CD14-positive monocyte (primary cell): ENCODE results near the gene KIFC3. TPM values are rescaled to one million over a fixed set of nuclear protein-coding genes. Genes with fewer than 3 reads are reported as not detected.
"Not testable (repeated sequence)": the region's sequence is repeated elsewhere in the genome, so short reads cannot be mapped to it uniquely, and the experiment has no call there.

Experiments
- DNase-seq, 3 donors: peaks; one replicate each; pipeline ENCODE4 v3.0.0-alpha.2; 2011 to 2022
- H2AFZ ChIP-seq: 2 replicates; pipeline ENCODE4 v1.6.0; 2012; ENCODE audit warnings: mild to moderate bottlenecking, low read depth, low read length, inconsistent platforms; ENCODE audit not compliant: insufficient read depth, poor library complexity, severe bottlenecking
- H3K27ac ChIP-seq, 2 donors: 1 replicate in 1 of 2; 2 replicates in 1 of 2; pipeline ENCODE4 v1.5.1; 2012 to 2013; ENCODE audit warnings: low read length in 2 of 2, control low read depth in 1 of 2, inconsistent platforms in 1 of 2, low read depth in 1 of 2, mild to moderate bottlenecking in 1 of 2
- H3K27me3 ChIP-seq, 2 donors: one replicate each; pipeline versions ENCODE4 v1.6.0 to v1.6.1; 2011 to 2013; ENCODE audit warnings: low read length in 2 of 2; ENCODE audit not compliant: control insufficient read depth in 2 of 2, insufficient read depth in 2 of 2
- H3K36me3 ChIP-seq, 2 donors: replicated peaks in 1 of 2; 1 replicate in 1 of 2; 2 replicates in 1 of 2; pipeline versions ENCODE4 v1.5.1 to v1.6.1; 2012 to 2013; ENCODE audit warnings: low read length in 2 of 2, control low read depth in 1 of 2, inconsistent platforms in 1 of 2, mild to moderate bottlenecking in 1 of 2; ENCODE audit not compliant: insufficient read depth in 2 of 2, control insufficient read depth in 1 of 2
- H3K4me1 ChIP-seq, 2 donors: 1 replicate in 1 of 2; 2 replicates in 1 of 2; pipeline versions ENCODE4 v1.5.1 to v1.6.1; 2012 to 2013; ENCODE audit warnings: low read length in 2 of 2, control low read depth in 1 of 2, inconsistent platforms in 1 of 2, mild to moderate bottlenecking in 1 of 2, moderate library complexity in 1 of 2; ENCODE audit not compliant: insufficient read depth in 2 of 2, control insufficient read depth in 1 of 2
- H3K4me2 ChIP-seq: replicated peaks from 2 replicates; pipeline ENCODE3; 2012; ENCODE audit warnings: low read length, moderate library complexity, mild to moderate bottlenecking; ENCODE audit not compliant: poor library complexity, severe bottlenecking; ENCODE audit errors: extremely low read depth
- H3K4me3 ChIP-seq, 3 experiments: fragments of 200-600 bp in 1 of 3; sonication (generic) in 1 of 3; replicated peaks in 1 of 3; 1 replicate in 2 of 3; 2 replicates in 1 of 3; pipeline ENCODE4 v1.5.1; 2011 to 2013; ENCODE audit warnings: low read length in 3 of 3, mild to moderate bottlenecking in 3 of 3, control low read depth in 2 of 3, low read depth in 2 of 3, inconsistent platforms in 1 of 3, moderate library complexity in 1 of 3
- H3K79me2 ChIP-seq: 2 replicates; pipeline ENCODE4 v1.6.0; 2012; ENCODE audit warnings: mild to moderate bottlenecking, control low read depth, inconsistent platforms, low read length, moderate library complexity; ENCODE audit not compliant: insufficient read depth
- H3K9ac ChIP-seq: 2 replicates; pipeline ENCODE4 v1.6.0; 2017; ENCODE audit warnings: low read length, mild to moderate bottlenecking; ENCODE audit not compliant: insufficient read depth, poor library complexity, severe bottlenecking
- H3K9me3 ChIP-seq, 2 donors: replicated peaks in 1 of 2; 1 replicate in 1 of 2; 2 replicates in 1 of 2; pipeline versions ENCODE4 v1.5.1 to v1.6.1; 2012 to 2013; ENCODE audit warnings: low read length in 2 of 2, control low read depth in 1 of 2; ENCODE audit not compliant: control insufficient read depth in 1 of 2, insufficient read depth in 1 of 2
- H4K20me1 ChIP-seq: 2 replicates; pipeline ENCODE4 v1.6.0; 2012; ENCODE audit warnings: mild to moderate bottlenecking, low read length, control low read depth, moderate library complexity; ENCODE audit not compliant: insufficient read depth
- H3K27ac Mint-ChIP-seq, 7 donors: one replicate each; pipeline ENCODE4 v1.8.0; 2020; ENCODE audit warnings: mild to moderate bottlenecking in 7 of 7, mixed read lengths in 7 of 7, moderate library complexity in 6 of 7, inconsistent platforms in 2 of 7
- H3K27me3 Mint-ChIP-seq, 3 donors: one replicate each; pipeline ENCODE4 v1.8.0; 2021 to 2022; ENCODE audit warnings: low read depth in 3 of 3, mild to moderate bottlenecking in 3 of 3, mixed read lengths in 3 of 3, moderate library complexity in 3 of 3, inconsistent platforms in 1 of 3
- H3K36me3 Mint-ChIP-seq, 2 donors: one replicate each; pipeline ENCODE4 v1.8.0; 2020; ENCODE audit warnings: mixed read lengths in 2 of 2, inconsistent platforms in 1 of 2, mild to moderate bottlenecking in 1 of 2
- H3K4me1 Mint-ChIP-seq: one replicate; pipeline ENCODE4 v1.8.0; 2020; ENCODE audit warnings: mild to moderate bottlenecking, mixed read lengths
- H3K4me3 Mint-ChIP-seq, 2 donors: one replicate each; pipeline ENCODE4 v1.8.0; 2020; ENCODE audit warnings: mild to moderate bottlenecking in 2 of 2, mixed read lengths in 2 of 2, moderate library complexity in 1 of 2
- H3K9me3 Mint-ChIP-seq, 7 donors: one replicate each; pipeline ENCODE4 v1.8.0; 2020 to 2022; ENCODE audit warnings: mixed read lengths in 7 of 7, mild to moderate bottlenecking in 6 of 7, moderate library complexity in 6 of 7, inconsistent platforms in 2 of 7
- CTCF ChIP-seq: fragments of 200-600 bp; IDR thresholded peaks from one replicate; pipeline ENCODE4 v1.8.0; 2022; ENCODE audit warnings: antibody characterized with exemption, mild to moderate bottlenecking
- WGBS: methylation state at CpG from one replicate; pipeline ENCODE4 v1.1.5; 2013; ENCODE audit warnings: missing lambda C conversion rate; ENCODE audit not compliant: insufficient coverage; 5-methylcytosine and 5-hydroxymethylcytosine counted together
- intact Hi-C, 2 donors: fragments of 100-400 bp; cut with micrococcal nuclease; formaldehyde crosslinking; loops; one replicate each; pipeline versions ENCODE4 v1.15.0 to v1.15.1; 2023
- polyA plus RNA-seq, 3 donors: library from polyadenylated mRNA; depleted of rRNA in 1 of 3; unstranded in 2 of 3; stranded (reverse) in 1 of 3; fragments of 300-500 nt in 2 of 3; fragments of >200 nt in 1 of 3; fragmentation: Illumina TruSeq in 2 of 3; gene quantifications; 1 replicate in 2 of 3; 2 replicates in 1 of 3; pipeline ENCODE4 v1.2.3, GENCODE V29; 2012 to 2021

The KIFC3 gene
- polyA plus RNA-seq, 3 donors = 0.24 to 1.7 TPM; not detected in 1

DNA sequence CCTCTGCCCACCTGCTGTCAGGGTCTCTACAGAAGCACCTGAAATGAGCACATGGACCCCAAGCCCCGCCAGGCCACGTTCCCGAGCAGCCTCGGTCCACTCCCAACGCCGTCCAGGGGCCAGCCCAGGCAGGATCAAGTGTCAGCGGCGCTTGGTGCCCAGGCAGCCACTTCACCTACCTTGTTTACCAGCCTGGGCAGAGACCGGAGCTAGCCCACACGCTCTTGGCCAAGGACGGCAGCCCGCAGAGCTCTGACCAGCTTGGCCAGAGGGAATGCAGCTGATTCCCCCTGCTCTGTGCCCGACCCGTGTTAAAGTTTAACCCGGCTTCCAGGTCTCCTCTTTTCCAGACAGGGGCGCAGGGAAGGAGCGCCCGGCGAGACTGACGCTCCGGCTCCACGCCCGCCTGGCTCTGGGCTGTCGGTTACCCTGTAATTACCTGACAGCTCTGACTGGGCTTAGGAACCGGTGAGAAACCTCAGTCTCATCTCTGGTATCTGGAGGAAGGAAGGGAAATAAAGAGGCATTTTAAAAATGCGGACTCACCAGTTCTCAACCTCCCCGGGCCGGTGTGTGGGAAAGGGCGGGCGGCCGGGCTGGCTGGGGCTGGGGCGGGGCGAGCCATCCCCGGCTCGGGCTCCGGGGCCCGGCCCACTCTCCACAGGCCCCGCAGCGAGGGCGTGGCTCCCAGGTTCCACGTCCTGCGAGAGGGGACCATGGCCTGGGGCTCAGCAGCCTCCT is 4.6 kb downstream of the KIFC3 start:
- peaks cover 37% of the 10 kb centered on the region for H3K4me1 Mint-ChIP-seq
- no peak overlapping the region for H3K4me3 ChIP-seq
- H3K27ac Mint-ChIP-seq = no peak overlapping the region
- H3K9ac ChIP-seq = no peak overlapping the region
- no peak for TF ChIP-seq CTCF
- H3K27me3 ChIP-seq = peaks cover 12 to 34% of the 10 kb centered on the region in 2 donors
- H3K9me3 ChIP-seq = no peaks in the 10 kb centered on the region
- H3K4me3 Mint-ChIP-seq = no peak overlapping the region
- 79% methylated on average over 39 of the region's 42 CpGs for WGBS
- peaks cover 0 to 6% (median 2%) of the 10 kb centered on the region in 7 donors for H3K9me3 Mint-ChIP-seq
- no peaks in the 10 kb centered on the region for H3K36me3 ChIP-seq
- DNase-seq = no peak
- H3K27ac ChIP-seq = no peak overlapping the region
- no peak overlapping the region for H3K4me2 ChIP-seq
- intact Hi-C loops = no loop called here
- H3K27me3 Mint-ChIP-seq = peaks cover 27 to 50% (median 28%) of the 10 kb centered on the region in 3 donors
- no peaks in the 10 kb centered on the region for H3K79me2 ChIP-seq
- H3K36me3 Mint-ChIP-seq = peaks cover 2 to 5% of the 10 kb centered on the region in 2 donors
- peaks cover 34 to 36% of the 10 kb centered on the region in 2 donors for H3K4me1 ChIP-seq
- no peaks in the 10 kb centered on the region for H4K20me1 ChIP-seq
- no peak overlapping the region for H2AFZ ChIP-seq

GRCh38 chr16:57797216-57797525 is 5.1 kb downstream of the KIFC3 start:
- Histone ChIP-seq H3K4me3 (no peak overlapping the region), H3K9me3 (no peaks in the 10 kb centered on the region), H3K9ac (no peak overlapping the region), H3K36me3 (no peaks in the 10 kb centered on the region), H3K4me2 (no peak overlapping the region), H3K4me1 (peaks cover 31% of the 10 kb centered on the region in 2 donors), H4K20me1 (no peaks in the 10 kb centered on the region), H2AFZ (no peak overlapping the region), H3K27me3 (peaks cover 10 to 31% of the 10 kb centered on the region in 2 donors), H3K79me2 (no peaks in the 10 kb centered on the region), H3K27ac (no peak overlapping the region)
- intact Hi-C loops = no loop called here
- no peak overlapping the region for H3K4me3 Mint-ChIP-seq
- no peak overlapping the region for H3K27ac Mint-ChIP-seq
- H3K4me1 Mint-ChIP-seq = peaks cover 35% of the 10 kb centered on the region
- peaks cover 24 to 47% (median 25%) of the 10 kb centered on the region in 3 donors for H3K27me3 Mint-ChIP-seq
- H3K36me3 Mint-ChIP-seq = peaks cover 0 to 3% of the 10 kb centered on the region in 2 donors
- DNase-seq = no peak
- WGBS = 98% methylated on average over 11 of the region's 13 CpGs
- no peak for TF ChIP-seq CTCF
- peaks cover 0 to 4% (median 0%) of the 10 kb centered on the region in 7 donors for H3K9me3 Mint-ChIP-seq

DNA sequence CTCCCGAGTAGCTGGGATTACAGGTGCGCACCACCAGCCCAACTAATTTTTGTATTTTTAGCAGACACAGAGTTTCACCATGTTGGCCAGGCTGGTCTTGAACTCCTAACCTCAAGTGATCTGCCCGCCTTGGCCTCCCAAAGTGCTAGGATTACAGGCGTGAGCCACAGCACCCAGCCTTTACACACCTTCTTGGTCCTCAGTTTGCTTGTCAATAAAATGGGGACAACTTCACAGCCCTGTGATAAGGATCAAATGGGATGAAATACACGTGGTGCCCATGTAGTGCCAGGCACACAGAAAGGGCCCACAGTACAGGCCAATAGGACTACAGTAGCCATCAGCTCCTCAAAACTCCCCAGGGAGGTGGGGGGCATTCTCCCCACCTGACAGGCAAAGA is 6.3 kb downstream of the KIFC3 start:
- H3K4me2 ChIP-seq = not testable (repeated sequence)
- H3K4me1 Mint-ChIP-seq = peaks cover 25% of the 10 kb centered on the region

More for the DNA sequence above, 6.3 kb downstream of the KIFC3 start:
- WGBS = 93% methylated on average over 2 of the region's 5 CpGs
- H3K4me3 ChIP-seq, H3K36me3 ChIP-seq, H3K79me2 ChIP-seq, intact Hi-C loops, DNase-seq, H3K4me3 Mint-ChIP-seq, H3K36me3 Mint-ChIP-seq, H3K9me3 Mint-ChIP-seq, H3K9me3 ChIP-seq, H3K27ac ChIP-seq, H3K9ac ChIP-seq, H4K20me1 ChIP-seq, H2AFZ ChIP-seq: not testable (repeated sequence)
- Histone ChIP-seq H3K27me3 (peaks cover under 1 to 21% of the 10 kb centered on the region in 2 donors), H3K4me1 (peaks cover 20 to 21% of the 10 kb centered on the region in 2 donors)
- Mint-ChIP-seq H3K27me3 (peaks cover 16 to 37% (median 17%) of the 10 kb centered on the region in 3 donors), H3K27ac (peak overlapping the region in 1 of 7 donors; percentile 18)
